Left lung (tissue), 10 donors: ENCODE measurements around the gene CRYBG2. TPM values are rescaled to one million over a fixed set of nuclear protein-coding genes. Genes with fewer than 3 reads are reported as not detected.
A peak's percentile ranks its signal among the peaks of the same experiment; 100 is the strongest.
"Not testable (repeated sequence)": the region's sequence is repeated elsewhere in the genome, so short reads cannot be mapped to it uniquely, and the experiment has no call there.

ENCODE experiments used
- ATAC-seq: fragments of 200-7000 bp; cut with Tn5 transposase; one replicate; pipeline ENCODE4 v1.9.1; 2020; ENCODE audit warnings: moderate library complexity
- DNase-seq, 4 donors: peaks; one replicate each; pipeline ENCODE4 v3.0.0-alpha.2; 2013 to 2020
- H3K27ac ChIP-seq, 2 donors: fragments of 200-600 bp; sonication (generic) in 1 of 2; one replicate each; pipeline versions ENCODE4 v1.5.0 to v1.8.0; 2020 to 2021
- H3K27me3 ChIP-seq, 2 donors: fragments of 200-600 bp; sonication (generic) in 1 of 2; one replicate each; pipeline versions ENCODE4 v1.5.0 to v1.8.0; 2020 to 2021
- H3K36me3 ChIP-seq, 2 donors: fragments of 200-600 bp; sonication (generic) in 1 of 2; one replicate each; pipeline versions ENCODE4 v1.5.0 to v1.8.0; 2020 to 2021
- H3K4me1 ChIP-seq, 2 donors: fragments of 200-600 bp; one replicate each; pipeline ENCODE4 v1.8.0; 2021
- H3K4me3 ChIP-seq, 2 donors: fragments of 200-600 bp; sonication (generic) in 1 of 2; one replicate each; pipeline versions ENCODE4 v1.5.0 to v1.8.0; 2020 to 2021; ENCODE audit warnings: mild to moderate bottlenecking in 1 of 2
- H3K9me3 ChIP-seq, 2 donors: fragments of 200-600 bp; sonication (generic) in 1 of 2; one replicate each; pipeline versions ENCODE4 v1.5.0 to v1.8.0; 2020 to 2021
- intact Hi-C, 2 donors: fragments of 100-400 bp; cut with DNase I; formaldehyde crosslinking; loops; one replicate each; pipeline versions ENCODE4 v1.11.2 to v1.14.2; 2022
- polyA plus RNA-seq, 6 donors: library from polyadenylated mRNA; unstranded; fragments of 120-200 nt; gene quantifications; one replicate each; pipeline ENCODE4 v1.2.1, GENCODE V29; 2013; ENCODE audit not compliant: insufficient read length in 6 of 6
- total RNA-seq, 2 donors: library from RNA; stranded (reverse); fragmentation: NEBNext Ultra II Directional; extraction: Animal tissue kit (Norgen Biotek cat#: 25700); gene quantifications; one replicate each; pipeline ENCODE4 v1.2.1, GENCODE V29; 2021
- TF ChIP-seq, protein P1 (sequence below), 2 donors: fragments of 200-600 bp; sonication (generic) in 1 of 2; IDR thresholded peaks; one replicate each; pipeline versions ENCODE4 v1.5.0 to v1.8.0; 2021; ENCODE audit warnings: antibody characterized with exemption in 2 of 2
- donor health status: DM: no; HTN: yes; CAD: no.
- donor health status: DM: no; HTN: no; CAD: no.

Gene CRYBG2
- total and polyA plus RNA-seq, 8 donors: 0.94 to 7.6 (median 1.7) TPM

DNA sequence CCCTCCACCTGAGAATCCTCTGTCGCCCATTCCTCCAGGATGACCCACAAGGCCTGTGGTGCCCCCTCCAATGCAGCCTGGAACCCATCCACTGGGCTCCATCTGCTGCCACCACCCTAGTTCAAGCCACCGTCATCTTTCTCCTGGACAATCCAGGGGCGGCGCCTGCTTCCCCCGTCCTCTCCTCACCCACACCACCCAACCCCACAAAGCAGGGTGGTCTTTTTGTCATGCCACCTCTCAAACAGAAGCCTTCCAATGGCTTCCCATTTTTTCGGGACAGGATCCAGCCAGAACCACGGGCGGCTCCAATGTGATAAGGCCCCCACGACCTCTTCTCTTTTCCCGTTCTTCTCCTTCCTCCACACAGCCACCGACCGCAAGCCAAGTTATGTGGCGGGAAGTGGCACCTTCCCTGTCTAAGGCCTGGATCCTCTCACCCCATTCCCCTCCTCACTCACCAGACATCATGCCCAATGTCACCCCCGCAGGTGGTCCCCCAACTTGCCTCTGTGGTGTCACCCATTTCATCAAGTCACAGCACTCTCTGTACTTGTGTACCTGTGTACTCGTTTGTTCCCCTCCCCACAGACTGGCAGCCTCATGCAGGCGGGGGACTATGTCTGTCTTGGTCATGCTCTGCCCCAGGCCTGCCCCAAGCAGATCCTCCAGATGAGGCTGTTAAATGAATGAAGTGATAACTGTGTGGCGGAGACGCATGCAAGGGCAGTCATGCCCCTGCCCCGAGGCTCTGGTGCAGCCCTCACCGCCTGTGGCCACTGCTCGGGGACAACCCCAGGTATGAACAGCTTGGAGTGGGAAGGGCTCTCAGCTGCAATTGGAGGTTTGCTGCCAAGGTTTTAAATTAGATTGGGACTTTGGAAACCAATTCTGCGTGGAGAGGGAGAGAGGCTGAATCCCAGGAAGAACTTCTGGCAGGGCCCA, 58.5 kb downstream of the CRYBG2 start:
- peaks cover 0 to 24% of the 10 kb centered on the region in 2 donors for H3K36me3 ChIP-seq
- TF ChIP-seq, protein P1, sequence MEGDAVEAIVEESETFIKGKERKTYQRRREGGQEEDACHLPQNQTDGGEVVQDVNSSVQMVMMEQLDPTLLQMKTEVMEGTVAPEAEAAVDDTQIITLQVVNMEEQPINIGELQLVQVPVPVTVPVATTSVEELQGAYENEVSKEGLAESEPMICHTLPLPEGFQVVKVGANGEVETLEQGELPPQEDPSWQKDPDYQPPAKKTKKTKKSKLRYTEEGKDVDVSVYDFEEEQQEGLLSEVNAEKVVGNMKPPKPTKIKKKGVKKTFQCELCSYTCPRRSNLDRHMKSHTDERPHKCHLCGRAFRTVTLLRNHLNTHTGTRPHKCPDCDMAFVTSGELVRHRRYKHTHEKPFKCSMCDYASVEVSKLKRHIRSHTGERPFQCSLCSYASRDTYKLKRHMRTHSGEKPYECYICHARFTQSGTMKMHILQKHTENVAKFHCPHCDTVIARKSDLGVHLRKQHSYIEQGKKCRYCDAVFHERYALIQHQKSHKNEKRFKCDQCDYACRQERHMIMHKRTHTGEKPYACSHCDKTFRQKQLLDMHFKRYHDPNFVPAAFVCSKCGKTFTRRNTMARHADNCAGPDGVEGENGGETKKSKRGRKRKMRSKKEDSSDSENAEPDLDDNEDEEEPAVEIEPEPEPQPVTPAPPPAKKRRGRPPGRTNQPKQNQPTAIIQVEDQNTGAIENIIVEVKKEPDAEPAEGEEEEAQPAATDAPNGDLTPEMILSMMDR (IDR thresholded peaks at IDR 0.05): no peak

DNA sequence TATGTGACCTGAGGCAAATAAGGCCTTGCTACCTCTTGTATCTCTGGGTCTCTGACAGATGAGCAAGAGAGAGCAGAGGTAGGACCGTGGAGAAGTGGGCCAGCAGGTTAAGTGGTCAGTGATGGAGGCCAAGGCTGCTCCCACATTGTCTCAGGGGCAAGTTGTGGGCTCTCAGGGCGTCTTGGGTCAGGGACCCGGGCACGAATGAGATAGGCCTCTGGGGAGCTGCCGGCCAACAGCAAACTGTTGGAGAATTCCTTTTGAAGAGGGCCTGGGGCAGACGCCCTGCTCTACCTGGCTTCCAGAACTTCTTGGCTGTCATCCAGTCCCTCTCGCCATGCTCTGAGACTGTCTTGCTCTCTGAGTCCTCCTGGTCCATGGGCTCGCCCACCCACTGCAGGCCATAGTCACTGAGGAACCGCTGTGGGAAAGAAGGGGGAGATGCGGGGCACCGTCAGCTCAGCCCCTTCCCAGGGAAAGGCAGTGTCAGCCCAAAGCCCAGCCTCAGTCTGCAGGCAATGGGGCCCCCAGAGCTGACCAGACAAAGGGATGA, 59.9 kb downstream of the CRYBG2 start:
- TF ChIP-seq, protein P1 (IDR thresholded peaks at IDR 0.05): no peak
- Histone ChIP-seq H3K27me3 (no peaks in the 10 kb centered on the region), H3K4me1 (peaks cover 0 to 51% of the 10 kb centered on the region in 2 donors), H3K4me3 (no peak overlapping the region), H3K36me3 (peaks cover 0 to 24% of the 10 kb centered on the region in 2 donors), H3K9me3 (no peaks in the 10 kb centered on the region), H3K27ac (no peak overlapping the region)
- ATAC-seq (no peak), DNase-seq (no peak)
- intact Hi-C loops: no loop called here

More for the DNA sequence above, 58.5 kb downstream of the CRYBG2 start:
- peaks cover 0 to 36% of the 10 kb centered on the region in 2 donors for H3K4me1 ChIP-seq
- H3K9me3 ChIP-seq: no peaks in the 10 kb centered on the region
- no peak for ATAC-seq
- DNase-seq: no peak
- no peaks in the 10 kb centered on the region for H3K27me3 ChIP-seq
- H3K27ac ChIP-seq: no peak overlapping the region
- intact Hi-C loops: no loop called here
- no peak overlapping the region for H3K4me3 ChIP-seq

DNA sequence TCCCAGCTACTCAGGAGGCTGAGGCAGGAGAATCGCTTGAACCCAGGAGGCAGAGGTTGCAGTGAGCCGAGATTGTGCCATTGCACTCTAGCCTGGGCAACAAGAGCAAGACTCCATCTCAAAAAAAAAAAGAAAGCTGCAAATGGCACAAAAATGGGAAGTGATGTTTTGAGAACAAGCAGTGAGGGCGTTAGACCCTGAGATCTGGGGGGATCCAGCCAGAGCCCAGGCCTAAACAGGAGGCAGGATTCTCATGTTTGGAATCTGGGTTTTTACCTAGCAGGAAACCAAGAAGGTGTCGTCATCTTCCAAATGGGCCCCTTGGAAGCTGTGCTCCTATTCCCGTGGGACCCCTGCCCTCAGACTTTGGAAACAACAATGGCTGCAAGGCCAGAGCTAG, 61.2 kb downstream of the CRYBG2 start:
- H3K27me3 ChIP-seq, ATAC-seq, DNase-seq, H3K27ac ChIP-seq, H3K4me3 ChIP-seq, H3K9me3 ChIP-seq, intact Hi-C loops: not testable (repeated sequence)
- Histone ChIP-seq H3K4me1 (peaks cover 0 to 55% of the 10 kb centered on the region in 2 donors), H3K36me3 (peaks cover 0 to 24% of the 10 kb centered on the region in 2 donors)

DNA sequence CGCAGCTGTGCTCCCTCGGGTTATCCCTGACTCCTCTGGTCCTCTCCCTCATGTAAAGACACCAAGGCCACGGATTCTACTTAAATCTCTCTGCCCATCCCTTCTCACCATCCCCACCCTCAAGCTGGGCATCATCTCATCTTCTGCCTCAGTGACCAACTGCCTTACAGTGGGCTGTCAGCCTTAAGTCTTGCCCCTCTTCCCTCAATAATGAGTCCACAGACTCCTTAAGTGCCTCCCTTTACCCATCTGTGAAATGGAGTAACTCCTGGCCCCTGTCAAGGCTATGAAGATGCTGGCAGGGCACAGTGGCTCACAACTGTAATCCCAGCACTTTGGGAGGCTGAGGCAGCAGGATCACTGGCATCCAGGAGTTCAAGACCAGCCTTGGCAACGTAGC, 62.0 kb downstream of the CRYBG2 start:
- TF ChIP-seq, protein P1 (IDR thresholded peaks at IDR 0.05): no peak
- peak overlapping the region in 1 of 2 donors; percentile 98 for H3K27ac ChIP-seq

DNA sequence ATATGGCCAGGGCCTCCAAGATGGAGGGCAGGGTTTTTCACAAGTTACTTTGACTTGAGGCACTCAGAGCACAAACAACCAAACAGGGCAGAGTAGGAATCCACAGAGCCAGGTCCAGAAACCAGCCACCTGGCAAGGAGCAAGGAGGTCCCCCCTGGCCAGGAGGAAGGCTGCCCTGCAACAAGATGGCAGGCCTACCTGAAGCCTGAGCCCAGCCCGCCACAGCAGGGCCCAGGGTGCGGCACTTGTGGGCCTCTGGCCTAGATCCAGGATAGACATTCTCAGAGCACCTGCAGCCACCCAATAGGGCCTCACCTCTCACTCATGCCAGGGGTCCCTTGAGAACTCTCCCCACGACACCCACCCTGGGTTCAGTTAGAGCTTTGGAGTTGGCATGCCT, 62.5 kb downstream of the CRYBG2 start:
- peaks cover 0 to 12% of the 10 kb centered on the region in 2 donors for H3K36me3 ChIP-seq
- no peak overlapping the region for H3K4me3 ChIP-seq
- TF ChIP-seq, protein P1 (IDR thresholded peaks at IDR 0.05): no peak
- H3K27me3 ChIP-seq: no peaks in the 10 kb centered on the region
- ATAC-seq (no peak), DNase-seq (no peak)
- intact Hi-C loops: no loop called here
- H3K27ac ChIP-seq: peak overlapping the region in 1 of 2 donors; percentile 98
- H3K4me1 ChIP-seq: peaks cover 0 to 65% of the 10 kb centered on the region in 2 donors
- H3K9me3 ChIP-seq: no peaks in the 10 kb centered on the region

More for the DNA sequence above, 62.0 kb downstream of the CRYBG2 start:
- ATAC-seq (no peak), DNase-seq (no peak)
- H3K9me3 ChIP-seq: no peaks in the 10 kb centered on the region
- intact Hi-C loops: no loop called here
- peaks cover 0 to 60% of the 10 kb centered on the region in 2 donors for H3K4me1 ChIP-seq
- H3K27me3 ChIP-seq: no peaks in the 10 kb centered on the region
- H3K4me3 ChIP-seq: no peak overlapping the region
- H3K36me3 ChIP-seq: peaks cover 0 to 18% of the 10 kb centered on the region in 2 donors
